K562 (cell line): ENCODE data around the gene TBC1D2. TPM values are rescaled to one million over a fixed set of nuclear protein-coding genes. Genes with fewer than 3 reads are reported as not detected.
A peak's percentile ranks its signal among the peaks of the same experiment; 100 is the strongest.

ENCODE experiments used
- BRF2 ChIP-seq: IDR thresholded peaks from 3 replicates; pipeline ENCODE4 v1.6.1; 2011; ENCODE audit warnings: borderline replicate concordance, mild to moderate bottlenecking; ENCODE audit not compliant: insufficient read length, insufficient read depth
- CBX8 ChIP-seq: fragments of 200-600 bp; sonication (generic); IDR thresholded peaks from 2 replicates; pipeline ENCODE4 v1.6.1; 2012; ENCODE audit warnings: borderline replicate concordance, mixed run types, low read depth, mild to moderate bottlenecking, moderate library complexity, mixed read lengths, low read length, control low read depth, inconsistent platforms; ENCODE audit not compliant: poor library complexity, severe bottlenecking; ENCODE audit errors: extremely low read depth
- CEBPG ChIP-seq, 3 experiments: fragments of 200-800 bp in 1 of 3; sonication (Bioruptor generic) in 1 of 3; sonication (generic) in 1 of 3; formaldehyde crosslinking in 1 of 3; IDR thresholded peaks in 2 of 3; conservative IDR thresholded peaks in 1 of 3; 2 replicates each; pipeline versions ENCODE4 v1.6.1 to v1.8.0; 2016 to 2022; ENCODE audit warnings: missing compliant biosample characterization in 2 of 3, missing genetic modification characterization in 2 of 3, mild to moderate bottlenecking in 1 of 3, missing genetic modification reagents in 1 of 3
- FOS ChIP-seq: IDR thresholded peaks from 3 replicates; pipeline ENCODE4 v1.6.1; 2011; ENCODE audit not compliant: insufficient read length; ENCODE audit errors: extremely low read depth
- FUS ChIP-seq: fragments of 200-400 bp; formaldehyde crosslinking; optimal IDR thresholded peaks from 2 replicates; pipeline ENCODE3; 2017; ENCODE audit warnings: low read depth, low read length
- MYC ChIP-seq, 2 experiments: fragments of 250-450 bp in 1 of 2; sonication (Bioruptor Pico) in 1 of 2; IDR thresholded peaks; 2 replicates each; pipeline versions ENCODE4 v1.5.1 to v1.6.1; 2012 to 2021; ENCODE audit warnings: low read depth in 2 of 2, borderline replicate concordance in 1 of 2, improper control_type of control experiment in 1 of 2, low read length in 1 of 2, mild to moderate bottlenecking in 1 of 2, moderate library complexity in 1 of 2
- NFATC3 ChIP-seq: fragments of 450-650 bp; IDR thresholded peaks from 2 replicates; pipeline ENCODE4 v1.6.1; 2017; ENCODE audit warnings: mild to moderate bottlenecking
- NR2F6 ChIP-seq: fragments of 450-650 bp; formaldehyde crosslinking; IDR thresholded peaks from 2 replicates; pipeline ENCODE4 v1.4.0; 2020; ENCODE audit warnings: mild to moderate bottlenecking
- OTX1 ChIP-seq: fragments of 450-650 bp; formaldehyde crosslinking; IDR thresholded peaks from 2 replicates; pipeline ENCODE4 v1.4.0; 2022; ENCODE audit warnings: mild to moderate bottlenecking
- RREB1 ChIP-seq: fragments of 250-450 bp; sonication (Bioruptor Pico); IDR thresholded peaks from 2 replicates; pipeline ENCODE4 v1.4.0; 2020
- TCF7 ChIP-seq: sonication (generic); IDR thresholded peaks from 2 replicates; pipeline ENCODE4 v1.6.1; 2016; ENCODE audit warnings: antibody characterized with exemption, borderline replicate concordance
- ZKSCAN8 ChIP-seq: fragments of 200-800 bp; sonication (Bioruptor generic); IDR thresholded peaks from 2 replicates; pipeline ENCODE4 v1.6.1; 2016; ENCODE audit warnings: missing genetic modification characterization, missing compliant biosample characterization
- polyA plus RNA-seq, 8 experiments: library from polyadenylated mRNA; depleted of rRNA in 4 of 8; stranded (reverse) in 5 of 8; unstranded in 3 of 8; fragments of >200 nt; fragmentation: Nextera tagmentation in 2 of 8; fragmentation: Illumina TruSeq in 1 of 8; extraction: Ambion mirVana in 2 of 8; extraction: Trizol in 1 of 8; gene quantifications; 2 replicates each; pipeline versions ENCODE4 v1.2.1 to v1.2.3, GENCODE V29; 2011 to 2014; ENCODE audit warnings: inconsistent platforms in 1 of 8, missing spikeins in 1 of 8
- total RNA-seq, 7 experiments: library from RNA; depleted of rRNA in 6 of 7; stranded (reverse); fragments of >200 nt in 6 of 7; fragmentation: Illumina TruSeq in 2 of 7; extraction: Trizol in 2 of 7; gene quantifications; 2 replicates each; pipeline versions ENCODE4 v1.2.1 to v1.2.3, GENCODE V29; 2011 to 2021; ENCODE audit warnings: low replicate concordance in 1 of 7

TBC1D2 gene
- total and polyA plus RNA-seq, 9 of the 15 experiments (the other 6 are each of a cell fraction or from before 2014, with no cell fraction given) = 0.10 to 7.0 (median 2.5) TPM

- TF ChIP-seq NR2F6 = no peak
- TF ChIP-seq CBX8 = no peak
- TF ChIP-seq OTX1 (CRISPR knock-in tag) = peak; percentile 17; the same call in 1 of the 2 replicates
- peak; percentile 74; the same call in 1 of the 2 replicates for TF ChIP-seq RREB1
- 0 out of 2 replicates have a peak, but pooled peaks have one; percentile 0 for TF ChIP-seq TCF7
- no peak for TF ChIP-seq NFATC3
- peak; percentile 6; the same call in 1 of the 2 replicates for TF ChIP-seq ZKSCAN8 (CRISPR knock-in tag)
- TF ChIP-seq FOS = no peak
- TF ChIP-seq MYC (IDR thresholded peaks at IDR 0.05; ENCODE audit: low read depth, low read length) = peak; percentile 73; the same call in 1 of the 2 replicates
- TF ChIP-seq MYC (CRISPR knock-in tag; IDR thresholded peaks at IDR 0.05; ENCODE audit: borderline replicate concordance, low read depth) = no peak
- TF ChIP-seq CEBPG (CRISPR knock-in tag; IDR thresholded peaks at IDR 0.05) = no peak
- no peak for TF ChIP-seq CEBPG (tag; conservative IDR thresholded peaks at IDR 0.05 in 1 of 2, IDR thresholded peaks at IDR 0.05 in 1 of 2)
- no peak for TF ChIP-seq BRF2
- no peak for TF ChIP-seq FUS
Observed at GRCh38 chr9:98182069-98182820, 73.2 kb downstream of the TBC1D2 start (continued).
